HEK293 (cell line): ENCODE measurements around the gene PPP1R14B.

Experiments used
- CTCF ChIA-PET: fragments of 350-600 bp; formaldehyde crosslinking; extraction: SDS; loops from one replicate; lab custom pipeline; 2021; ENCODE audit warnings: antibody characterized with exemption; lab: Yijun Ruan, JAX
- POLR2A ChIA-PET: fragments of 300-600 bp; formaldehyde crosslinking; extraction: SDS; loops from one replicate; lab custom pipeline; 2020; ENCODE audit warnings: antibody characterized with exemption, inconsistent platforms; lab: Yijun Ruan, JAX
- H3K27ac ChIP-seq: fragments of 200-500 bp; sonication (Bioruptor generic); 2 replicates; pipeline ENCODE4 v1.5.1; 2014; ENCODE audit warnings: low read depth, low read length, control low read depth, inconsistent platforms; ENCODE audit errors: extremely low read depth
- H3K36me3 ChIP-seq, 2 experiments: fragments of 200-500 bp in 1 of 2; sonication (Bioruptor generic) in 1 of 2; 1 replicate in 1 of 2; 2 replicates in 1 of 2; pipeline ENCODE4 v1.5.1; 2014 to 2017; ENCODE audit warnings: inconsistent platforms in 2 of 2, low read length in 2 of 2; ENCODE audit not compliant: control insufficient read depth in 2 of 2, insufficient read depth in 1 of 2
- H3K4me1 ChIP-seq: fragments of 200-500 bp; sonication (Bioruptor generic); 2 replicates; pipeline ENCODE4 v1.5.1; 2014; ENCODE audit warnings: mild to moderate bottlenecking, low read length, inconsistent platforms; ENCODE audit not compliant: control insufficient read depth, insufficient read depth
- H3K4me3 ChIP-seq: 2 replicates; pipeline ENCODE4 v1.5.1; 2011; ENCODE audit warnings: low read depth, mild to moderate bottlenecking, control low read depth, low read length, moderate library complexity
- H3K9me3 ChIP-seq: fragments of 200-500 bp; sonication (Bioruptor generic); 2 replicates; pipeline ENCODE4 v1.5.1; 2014; ENCODE audit warnings: low read depth, low read length, inconsistent platforms; ENCODE audit not compliant: control insufficient read depth, insufficient read depth
- BCL11A ChIP-seq: fragments of 450-650 bp; formaldehyde crosslinking; IDR thresholded peaks from 2 replicates; pipeline ENCODE4 v1.5.1; 2016; ENCODE audit warnings: low read depth, missing biosample characterization, missing genetic modification characterization
- EGR2 ChIP-seq: fragments of 450-650 bp; formaldehyde crosslinking; IDR thresholded peaks from 2 replicates; pipeline ENCODE4 v1.5.1; 2016; ENCODE audit warnings: low read depth, missing biosample characterization, missing genetic modification characterization
- FEZF1 ChIP-seq: fragments of 450-650 bp; formaldehyde crosslinking; IDR thresholded peaks from 2 replicates; pipeline ENCODE4 v1.5.1; 2016; ENCODE audit warnings: missing biosample characterization, missing genetic modification characterization
- KLF1 ChIP-seq: fragments of 450-650 bp; formaldehyde crosslinking; IDR thresholded peaks from 2 replicates; pipeline ENCODE4 v1.5.1; 2016; ENCODE audit warnings: missing biosample characterization, missing genetic modification characterization
- RBAK ChIP-seq: fragments of 450-650 bp; formaldehyde crosslinking; IDR thresholded peaks from 2 replicates; pipeline ENCODE4 v1.5.1; 2016; ENCODE audit warnings: missing biosample characterization, missing genetic modification characterization
- SCRT1 ChIP-seq: fragments of 450-650 bp; formaldehyde crosslinking; IDR thresholded peaks from 2 replicates; pipeline ENCODE4 v1.5.1; 2016; ENCODE audit warnings: missing biosample characterization, missing genetic modification characterization, borderline replicate concordance
- ZFHX2 ChIP-seq: fragments of 450-650 bp; formaldehyde crosslinking; conservative IDR thresholded peaks from 2 replicates; pipeline ENCODE4 v1.5.1; 2016; ENCODE audit warnings: missing biosample characterization, missing genetic modification characterization
- ZFP41 ChIP-seq: fragments of 450-650 bp; formaldehyde crosslinking; IDR thresholded peaks from 2 replicates; pipeline ENCODE4 v1.5.1; 2016; ENCODE audit warnings: missing biosample characterization, missing genetic modification characterization, borderline replicate concordance
- ZNF114 ChIP-seq: fragments of 450-650 bp; formaldehyde crosslinking; IDR thresholded peaks from 2 replicates; pipeline ENCODE4 v1.5.0; 2017; ENCODE audit warnings: missing biosample characterization, missing genetic modification characterization
- ZNF146 ChIP-seq: fragments of 450-650 bp; formaldehyde crosslinking; IDR thresholded peaks from 2 replicates; pipeline ENCODE4 v1.5.1; 2016; ENCODE audit warnings: missing biosample characterization, missing genetic modification characterization
- ZNF155 ChIP-seq: fragments of 450-650 bp; formaldehyde crosslinking; IDR thresholded peaks from 2 replicates; pipeline ENCODE4 v1.5.1; 2016; ENCODE audit warnings: missing biosample characterization, missing genetic modification characterization
- ZNF211 ChIP-seq: fragments of 450-650 bp; formaldehyde crosslinking; IDR thresholded peaks from 2 replicates; pipeline ENCODE4 v1.5.1; 2016; ENCODE audit warnings: low read depth, missing biosample characterization, missing genetic modification characterization
- ZNF292 ChIP-seq: fragments of 450-650 bp; formaldehyde crosslinking; IDR thresholded peaks from 2 replicates; pipeline ENCODE4 v1.5.1; 2016; ENCODE audit warnings: low read depth, missing biosample characterization, missing genetic modification characterization, borderline replicate concordance
- ZNF416 ChIP-seq: fragments of 450-650 bp; formaldehyde crosslinking; IDR thresholded peaks from 2 replicates; pipeline ENCODE4 v1.5.1; 2016; ENCODE audit warnings: missing biosample characterization, missing genetic modification characterization
- ZNF530 ChIP-seq: fragments of 450-650 bp; formaldehyde crosslinking; IDR thresholded peaks from 2 replicates; pipeline ENCODE4 v1.5.1; 2016; ENCODE audit warnings: low read depth, missing biosample characterization, missing genetic modification characterization
- ZNF560 ChIP-seq: fragments of 450-650 bp; formaldehyde crosslinking; IDR thresholded peaks from 2 replicates; pipeline ENCODE4 v1.5.1; 2017; ENCODE audit warnings: missing biosample characterization, missing genetic modification characterization, borderline replicate concordance
- ZNF596 ChIP-seq: fragments of 450-650 bp; IDR thresholded peaks from 2 replicates; pipeline ENCODE4 v1.5.0; 2018; ENCODE audit warnings: missing biosample characterization, mild to moderate bottlenecking, missing genetic modification characterization, moderate library complexity
- ZNF623 ChIP-seq: fragments of 450-650 bp; formaldehyde crosslinking; IDR thresholded peaks from 2 replicates; pipeline ENCODE4 v1.5.1; 2016; ENCODE audit warnings: missing biosample characterization, missing genetic modification characterization
- ZNF629 ChIP-seq: fragments of 450-650 bp; formaldehyde crosslinking; IDR thresholded peaks from 2 replicates; pipeline ENCODE4 v1.5.1; 2017; ENCODE audit warnings: missing biosample characterization, missing genetic modification characterization
- ZNF664 ChIP-seq: fragments of 450-650 bp; formaldehyde crosslinking; IDR thresholded peaks from 2 replicates; pipeline ENCODE4 v1.5.1; 2016; ENCODE audit warnings: missing biosample characterization, missing genetic modification characterization
- ZNF785 ChIP-seq: fragments of 450-650 bp; formaldehyde crosslinking; IDR thresholded peaks from 2 replicates; pipeline ENCODE4 v1.5.1; 2016; ENCODE audit warnings: missing biosample characterization, missing genetic modification characterization
- ZNF792 ChIP-seq: fragments of 450-650 bp; formaldehyde crosslinking; IDR thresholded peaks from 2 replicates; pipeline ENCODE4 v1.5.1; 2016; ENCODE audit warnings: missing biosample characterization, missing genetic modification characterization
- TF ChIP-seq, protein P1 (sequence below): fragments of 450-650 bp; formaldehyde crosslinking; IDR thresholded peaks from 2 replicates; pipeline ENCODE4 v1.5.1; 2016; ENCODE audit warnings: missing biosample characterization, missing genetic modification characterization
- TF ChIP-seq, protein P2 (sequence below): fragments of 450-650 bp; formaldehyde crosslinking; IDR thresholded peaks from 2 replicates; pipeline ENCODE4 v1.5.1; 2017; ENCODE audit warnings: missing biosample characterization, missing genetic modification characterization
- TF ChIP-seq, protein P3 (sequence below): fragments of 450-650 bp; formaldehyde crosslinking; IDR thresholded peaks from 2 replicates; pipeline ENCODE4 v1.5.1; 2016; ENCODE audit warnings: missing biosample characterization, missing genetic modification characterization
- TF ChIP-seq, protein P4 (sequence below): fragments of 450-650 bp; formaldehyde crosslinking; conservative IDR thresholded peaks from 2 replicates; pipeline ENCODE4 v1.5.1; 2016; ENCODE audit warnings: low read depth, missing biosample characterization, missing genetic modification characterization

PPP1R14B gene

DNA sequence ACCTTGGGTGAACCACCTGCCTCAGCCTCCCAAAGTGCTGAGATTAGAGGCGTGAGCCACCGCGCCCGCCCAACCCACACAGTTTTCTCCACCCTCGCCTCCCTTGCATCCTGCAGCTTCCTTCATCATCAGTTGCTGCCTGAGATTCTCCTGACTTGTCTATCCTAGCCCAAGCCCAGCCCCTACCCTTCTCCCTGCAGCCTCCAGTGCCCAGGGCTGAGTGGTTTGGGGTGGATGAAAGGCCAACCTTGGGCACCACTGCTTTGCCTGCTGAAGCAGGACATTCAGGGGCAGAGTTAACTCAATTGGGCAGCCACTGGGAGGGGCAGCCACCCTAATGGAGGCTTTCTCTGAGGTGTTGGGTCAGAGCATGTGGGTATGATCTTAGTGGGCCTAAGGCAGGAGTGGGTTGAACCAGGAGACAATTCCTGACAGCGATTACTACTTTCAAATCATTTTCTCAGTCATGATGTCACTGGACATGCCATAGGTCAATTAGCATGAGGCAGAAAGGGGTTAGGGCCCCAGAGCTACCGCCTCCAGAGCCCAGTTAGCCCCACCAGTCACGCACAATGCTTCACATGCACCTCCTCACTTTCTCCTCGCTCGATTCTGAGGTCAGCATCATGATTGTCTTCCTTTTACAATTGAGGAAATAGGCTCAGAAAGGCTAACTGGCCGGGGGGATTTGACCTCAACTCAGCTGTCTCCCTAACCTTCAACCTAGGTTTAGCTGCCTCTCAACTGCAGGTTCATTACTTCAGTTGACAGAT lies 6.9 kb downstream of the PPP1R14B start:
- Histone ChIP-seq H3K4me3 (peak overlapping the region; percentile 75), H3K4me1 (no peaks in the 10 kb centered on the region), H3K36me3 (peaks cover 0 to 48% of the 10 kb centered on the region in 2 experiments; a peak in 1 of 3 replicates), H3K9me3 (no peaks in the 10 kb centered on the region), H3K27ac (peak overlapping the region; percentile 55)
- TF ChIP-seq ZNF155 (tag by site-specific recombination), result no peak
- no peak for TF ChIP-seq ZNF623 (tag by site-specific recombination)
- peak; percentile 25; the same call in 1 of the 2 replicates for TF ChIP-seq EGR2 (tag by site-specific recombination)
- TF ChIP-seq ZNF416 (tag by site-specific recombination), result no peak
- TF ChIP-seq SCRT1, result no peak
- no peak for TF ChIP-seq ZNF114 (tag by site-specific recombination)
- no peak for TF ChIP-seq ZNF664 (tag by site-specific recombination)
- TF ChIP-seq ZNF792 (tag by site-specific recombination), result no peak
- TF ChIP-seq ZNF560 (tag by site-specific recombination), result no peak
- TF ChIP-seq, protein P1, sequence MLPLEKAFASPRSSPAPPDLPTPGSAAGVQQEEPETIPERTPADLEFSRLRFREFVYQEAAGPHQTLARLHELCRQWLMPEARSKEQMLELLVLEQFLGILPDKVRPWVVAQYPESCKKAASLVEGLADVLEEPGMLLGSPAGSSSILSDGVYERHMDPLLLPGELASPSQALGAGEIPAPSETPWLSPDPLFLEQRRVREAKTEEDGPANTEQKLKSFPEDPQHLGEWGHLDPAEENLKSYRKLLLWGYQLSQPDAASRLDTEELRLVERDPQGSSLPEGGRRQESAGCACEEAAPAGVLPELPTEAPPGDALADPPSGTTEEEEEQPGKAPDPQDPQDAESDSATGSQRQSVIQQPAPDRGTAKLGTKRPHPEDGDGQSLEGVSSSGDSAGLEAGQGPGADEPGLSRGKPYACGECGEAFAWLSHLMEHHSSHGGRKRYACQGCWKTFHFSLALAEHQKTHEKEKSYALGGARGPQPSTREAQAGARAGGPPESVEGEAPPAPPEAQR (tag by site-specific recombination), result no peak
- TF ChIP-seq ZFHX2, result peak; percentile 15
- TF ChIP-seq, protein P2, sequence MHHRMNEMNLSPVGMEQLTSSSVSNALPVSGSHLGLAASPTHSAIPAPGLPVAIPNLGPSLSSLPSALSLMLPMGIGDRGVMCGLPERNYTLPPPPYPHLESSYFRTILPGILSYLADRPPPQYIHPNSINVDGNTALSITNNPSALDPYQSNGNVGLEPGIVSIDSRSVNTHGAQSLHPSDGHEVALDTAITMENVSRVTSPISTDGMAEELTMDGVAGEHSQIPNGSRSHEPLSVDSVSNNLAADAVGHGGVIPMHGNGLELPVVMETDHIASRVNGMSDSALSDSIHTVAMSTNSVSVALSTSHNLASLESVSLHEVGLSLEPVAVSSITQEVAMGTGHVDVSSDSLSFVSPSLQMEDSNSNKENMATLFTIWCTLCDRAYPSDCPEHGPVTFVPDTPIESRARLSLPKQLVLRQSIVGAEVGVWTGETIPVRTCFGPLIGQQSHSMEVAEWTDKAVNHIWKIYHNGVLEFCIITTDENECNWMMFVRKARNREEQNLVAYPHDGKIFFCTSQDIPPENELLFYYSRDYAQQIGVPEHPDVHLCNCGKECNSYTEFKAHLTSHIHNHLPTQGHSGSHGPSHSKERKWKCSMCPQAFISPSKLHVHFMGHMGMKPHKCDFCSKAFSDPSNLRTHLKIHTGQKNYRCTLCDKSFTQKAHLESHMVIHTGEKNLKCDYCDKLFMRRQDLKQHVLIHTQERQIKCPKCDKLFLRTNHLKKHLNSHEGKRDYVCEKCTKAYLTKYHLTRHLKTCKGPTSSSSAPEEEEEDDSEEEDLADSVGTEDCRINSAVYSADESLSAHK (tag by site-specific recombination), result no peak
- TF ChIP-seq FEZF1, result no peak
- TF ChIP-seq ZNF530 (tag by site-specific recombination), result no peak
- no peak for TF ChIP-seq ZNF146
- peak; percentile 40; the same call in 1 of the 2 replicates for TF ChIP-seq KLF1 (tag by site-specific recombination)
- POLR2A ChIA-PET, result interaction anchor here (0.6 to 3.9 kb wide), 5 partner anchors 10 to 72 kb away, joined by 3 to 14 read pairs (median 3); partner anchors contain the start of genes DNAJC4, NUDT22 and TRPT1
- CTCF ChIA-PET, result interaction anchor here (0.6 kb wide), 1 partner anchor 54 kb away, joined by 3 read pairs; no protein-coding TSS in a partner anchor

DNA sequence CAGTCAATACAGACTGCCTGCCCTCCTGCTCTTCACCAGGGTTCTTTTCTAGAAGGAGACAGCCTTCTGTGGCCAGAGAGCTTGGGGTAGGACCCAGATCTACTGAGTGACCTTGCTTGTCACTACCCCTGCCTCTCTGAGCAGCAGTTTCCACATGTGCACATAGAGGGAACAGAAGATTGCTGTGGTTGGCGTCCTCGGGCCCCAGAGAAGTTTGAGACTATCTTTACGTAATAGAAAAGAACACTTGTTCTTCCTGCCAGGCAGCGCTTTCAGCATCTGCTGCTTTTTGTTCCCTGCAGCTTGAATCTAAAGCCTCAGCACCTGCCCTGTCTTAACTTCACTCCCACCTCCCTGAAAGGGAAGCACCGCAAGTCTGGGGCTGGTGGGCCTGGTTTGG lies 7.7 kb downstream of the PPP1R14B start:
- ChIA-PET POLR2A (interaction anchor here (0.8 to 3.9 kb wide), 2 partner anchors 13 kb away, joined by 12 to 14 read pairs; partner anchors contain the start of genes NUDT22 and TRPT1), CTCF (interaction anchor here (0.7 kb wide), 1 partner anchor 31 kb away, joined by 3 read pairs; no protein-coding TSS in a partner anchor)
- H3K36me3 ChIP-seq, result peaks cover 0 to 42% of the 10 kb centered on the region in 2 experiments; a peak in 1 of 3 replicates
- H3K9me3 ChIP-seq, result no peaks in the 10 kb centered on the region
- H3K27ac ChIP-seq, result no peak overlapping the region
- no peaks in the 10 kb centered on the region for H3K4me1 ChIP-seq
- TF ChIP-seq ZFP41 (no peak), ZNF596 (no peak), RBAK (tag by site-specific recombination) (no peak), ZNF211 (tag by site-specific recombination) (no peak), ZNF629 (no peak), ZNF292 (tag by site-specific recombination) (no peak), ZNF785 (no peak), BCL11A (no peak)
- TF ChIP-seq, protein P3, sequence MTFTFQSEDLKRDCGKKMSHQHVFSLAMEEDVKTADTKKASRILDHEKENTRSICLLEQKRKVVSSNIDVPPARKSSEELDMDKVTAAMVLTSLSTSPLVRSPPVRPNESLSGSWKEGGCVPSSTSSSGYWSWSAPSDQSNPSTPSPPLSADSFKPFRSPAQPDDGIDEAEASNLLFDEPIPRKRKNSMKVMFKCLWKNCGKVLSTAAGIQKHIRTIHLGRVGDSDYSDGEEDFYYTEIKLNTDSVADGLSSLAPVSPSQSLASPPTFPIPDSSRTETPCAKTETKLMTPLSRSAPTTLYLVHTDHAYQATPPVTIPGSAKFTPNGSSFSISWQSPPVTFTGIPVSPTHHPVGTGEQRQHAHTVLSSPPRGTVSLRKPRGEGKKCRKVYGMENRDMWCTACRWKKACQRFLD (tag by site-specific recombination), result no peak
- TF ChIP-seq, protein P4, sequence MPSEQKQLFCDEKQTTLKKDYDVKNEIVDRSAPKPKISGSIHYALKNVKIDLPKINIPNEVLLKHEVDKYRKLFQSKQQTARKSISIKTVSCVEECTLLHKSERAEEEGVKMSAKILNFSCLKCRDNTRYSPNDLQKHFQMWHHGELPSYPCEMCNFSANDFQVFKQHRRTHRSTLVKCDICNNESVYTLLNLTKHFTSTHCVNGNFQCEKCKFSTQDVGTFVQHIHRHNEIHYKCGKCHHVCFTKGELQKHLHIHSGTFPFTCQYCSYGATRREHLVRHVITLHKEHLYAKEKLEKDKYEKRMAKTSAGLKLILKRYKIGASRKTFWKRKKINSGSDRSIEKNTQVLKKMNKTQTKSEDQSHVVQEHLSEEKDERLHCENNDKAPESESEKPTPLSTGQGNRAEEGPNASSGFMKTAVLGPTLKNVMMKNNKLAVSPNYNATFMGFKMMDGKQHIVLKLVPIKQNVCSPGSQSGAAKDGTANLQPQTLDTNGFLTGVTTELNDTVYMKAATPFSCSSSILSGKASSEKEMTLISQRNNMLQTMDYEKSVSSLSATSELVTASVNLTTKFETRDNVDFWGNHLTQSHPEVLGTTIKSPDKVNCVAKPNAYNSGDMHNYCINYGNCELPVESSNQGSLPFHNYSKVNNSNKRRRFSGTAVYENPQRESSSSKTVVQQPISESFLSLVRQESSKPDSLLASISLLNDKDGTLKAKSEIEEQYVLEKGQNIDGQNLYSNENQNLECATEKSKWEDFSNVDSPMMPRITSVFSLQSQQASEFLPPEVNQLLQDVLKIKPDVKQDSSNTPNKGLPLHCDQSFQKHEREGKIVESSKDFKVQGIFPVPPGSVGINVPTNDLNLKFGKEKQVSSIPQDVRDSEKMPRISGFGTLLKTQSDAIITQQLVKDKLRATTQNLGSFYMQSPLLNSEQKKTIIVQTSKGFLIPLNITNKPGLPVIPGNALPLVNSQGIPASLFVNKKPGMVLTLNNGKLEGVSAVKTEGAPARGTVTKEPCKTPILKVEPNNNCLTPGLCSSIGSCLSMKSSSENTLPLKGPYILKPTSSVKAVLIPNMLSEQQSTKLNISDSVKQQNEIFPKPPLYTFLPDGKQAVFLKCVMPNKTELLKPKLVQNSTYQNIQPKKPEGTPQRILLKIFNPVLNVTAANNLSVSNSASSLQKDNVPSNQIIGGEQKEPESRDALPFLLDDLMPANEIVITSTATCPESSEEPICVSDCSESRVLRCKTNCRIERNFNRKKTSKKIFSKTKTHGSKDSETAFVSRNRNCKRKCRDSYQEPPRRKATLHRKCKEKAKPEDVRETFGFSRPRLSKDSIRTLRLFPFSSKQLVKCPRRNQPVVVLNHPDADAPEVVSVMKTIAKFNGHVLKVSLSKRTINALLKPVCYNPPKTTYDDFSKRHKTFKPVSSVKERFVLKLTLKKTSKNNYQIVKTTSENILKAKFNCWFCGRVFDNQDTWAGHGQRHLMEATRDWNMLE (tag by site-specific recombination), result no peak
- no peak overlapping the region for H3K4me3 ChIP-seq
